ENCODE data around the gene IARS2. TPM values are rescaled to one million over a fixed set of nuclear protein-coding genes. Genes with fewer than 3 reads are reported as not detected.
"Not testable (repeated sequence)": the region's sequence is repeated elsewhere in the genome, so short reads cannot be mapped to it uniquely, and the experiment has no call there.

IARS2 gene
- total RNA-seq, 1 donor from 2014 or later: 71.8 TPM

- DNase-seq (ENCODE audit: low read depth): no peak
- Histone ChIP-seq H3K4me3 (ENCODE audit: low read depth, low read length) (no peak overlapping the region), H3K27me3 (ENCODE audit: control insufficient read depth, insufficient read depth, low read length) (no peaks in the 10 kb centered on the region), H3K36me3 (ENCODE audit: control insufficient read depth, insufficient read depth, low read length) (no peaks in the 10 kb centered on the region)
- TF ChIP-seq, protein P1, sequence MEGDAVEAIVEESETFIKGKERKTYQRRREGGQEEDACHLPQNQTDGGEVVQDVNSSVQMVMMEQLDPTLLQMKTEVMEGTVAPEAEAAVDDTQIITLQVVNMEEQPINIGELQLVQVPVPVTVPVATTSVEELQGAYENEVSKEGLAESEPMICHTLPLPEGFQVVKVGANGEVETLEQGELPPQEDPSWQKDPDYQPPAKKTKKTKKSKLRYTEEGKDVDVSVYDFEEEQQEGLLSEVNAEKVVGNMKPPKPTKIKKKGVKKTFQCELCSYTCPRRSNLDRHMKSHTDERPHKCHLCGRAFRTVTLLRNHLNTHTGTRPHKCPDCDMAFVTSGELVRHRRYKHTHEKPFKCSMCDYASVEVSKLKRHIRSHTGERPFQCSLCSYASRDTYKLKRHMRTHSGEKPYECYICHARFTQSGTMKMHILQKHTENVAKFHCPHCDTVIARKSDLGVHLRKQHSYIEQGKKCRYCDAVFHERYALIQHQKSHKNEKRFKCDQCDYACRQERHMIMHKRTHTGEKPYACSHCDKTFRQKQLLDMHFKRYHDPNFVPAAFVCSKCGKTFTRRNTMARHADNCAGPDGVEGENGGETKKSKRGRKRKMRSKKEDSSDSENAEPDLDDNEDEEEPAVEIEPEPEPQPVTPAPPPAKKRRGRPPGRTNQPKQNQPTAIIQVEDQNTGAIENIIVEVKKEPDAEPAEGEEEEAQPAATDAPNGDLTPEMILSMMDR (IDR thresholded peaks at IDR 0.05; ENCODE audit: insufficient read depth, low read length, poor library complexity, severe bottlenecking): no peak
These were observed 70.2 kb downstream of the IARS2 start for GRCh38 chr1:220164116-220164515.

GRCh38 chr1:220164517-220164916, 70.6 kb downstream of the IARS2 start:
- no peaks in the 10 kb centered on the region for H3K36me3 ChIP-seq (ENCODE audit: control insufficient read depth, insufficient read depth, low read length)
- DNase-seq (ENCODE audit: low read depth): no peak
- TF ChIP-seq, protein P1 (IDR thresholded peaks at IDR 0.05; ENCODE audit: insufficient read depth, low read length, poor library complexity, severe bottlenecking): no peak

DNA sequence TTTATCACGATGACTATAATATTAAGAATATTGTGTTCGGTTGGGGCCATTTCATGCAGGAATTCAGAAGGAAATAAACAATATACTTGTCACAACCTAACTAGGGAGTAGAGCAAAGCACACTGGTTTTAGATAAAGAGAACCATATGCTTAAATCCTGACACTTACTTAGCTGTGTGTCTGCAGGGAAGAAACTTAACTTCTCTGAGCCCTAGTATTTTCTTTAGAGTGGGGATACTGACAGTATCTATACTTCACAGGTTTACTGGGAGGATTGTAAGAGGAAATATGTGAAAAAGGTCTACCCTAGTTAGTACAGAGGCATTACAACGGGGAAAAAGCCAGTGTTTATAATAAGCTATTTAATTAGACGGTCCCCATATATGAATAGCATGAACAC, 72.9 kb downstream of the IARS2 start:
- no peaks in the 10 kb centered on the region for H3K27me3 ChIP-seq (ENCODE audit: control insufficient read depth, insufficient read depth, low read length)
- DNase-seq (ENCODE audit: low read depth): no peak
- TF ChIP-seq, protein P1 (IDR thresholded peaks at IDR 0.05; ENCODE audit: insufficient read depth, low read length, poor library complexity, severe bottlenecking): no peak
- no peaks in the 10 kb centered on the region for H3K36me3 ChIP-seq (ENCODE audit: control insufficient read depth, insufficient read depth, low read length)
- H3K4me3 ChIP-seq (ENCODE audit: low read depth, low read length): no peak overlapping the region

More at GRCh38 chr1:220164517-220164916, 70.6 kb downstream of the IARS2 start:
- H3K4me3 ChIP-seq (ENCODE audit: low read depth, low read length): no peak overlapping the region
- H3K27me3 ChIP-seq (ENCODE audit: control insufficient read depth, insufficient read depth, low read length): no peaks in the 10 kb centered on the region

GRCh38 chr1:220169887-220170286, 76.0 kb downstream of the IARS2 start:
- H3K4me3 ChIP-seq (ENCODE audit: low read depth, low read length); DNase-seq (ENCODE audit: low read depth); H3K36me3 ChIP-seq (ENCODE audit: control insufficient read depth, insufficient read depth, low read length); H3K27me3 ChIP-seq (ENCODE audit: control insufficient read depth, insufficient read depth, low read length): not testable (repeated sequence)

GRCh38 chr1:220170836-220171526, 77.0 kb downstream of the IARS2 start:
- Histone ChIP-seq H3K36me3 (ENCODE audit: control insufficient read depth, insufficient read depth, low read length) (no peaks in the 10 kb centered on the region), H3K4me3 (ENCODE audit: low read depth, low read length) (no peak overlapping the region), H3K27me3 (ENCODE audit: control insufficient read depth, insufficient read depth, low read length) (no peaks in the 10 kb centered on the region)
- TF ChIP-seq, protein P1 (IDR thresholded peaks at IDR 0.05; ENCODE audit: insufficient read depth, low read length, poor library complexity, severe bottlenecking): no peak
- no peak for DNase-seq (ENCODE audit: low read depth)

GRCh38 chr1:220176540-220176939, 82.6 kb downstream of the IARS2 start:
- no peaks in the 10 kb centered on the region for H3K27me3 ChIP-seq (ENCODE audit: control insufficient read depth, insufficient read depth, low read length)
- TF ChIP-seq, protein P1 (IDR thresholded peaks at IDR 0.05; ENCODE audit: insufficient read depth, low read length, poor library complexity, severe bottlenecking): no peak
- H3K4me3 ChIP-seq (ENCODE audit: low read depth, low read length): no peak overlapping the region
- DNase-seq (ENCODE audit: low read depth): no peak
- H3K36me3 ChIP-seq (ENCODE audit: control insufficient read depth, insufficient read depth, low read length): no peaks in the 10 kb centered on the region
